HG03097 (cell line): Measurements from ENCODE around the gene XPO6.

Experiments
- ATAC-seq: cut with Tn5 transposase; IDR thresholded peaks from one replicate; pipeline ENCODE4 v1.9.1; 2021; ENCODE audit not compliant: unreplicated experiment, low FRiP score

Gene XPO6

GRCh38 chr16:28186752-28187151 is 25.0 kb downstream of the XPO6 start:
- ATAC-seq, result no peak

- ATAC-seq, result no peak
These were observed 26.1 kb downstream of the XPO6 start for GRCh38 chr16:28185696-28186095.

- ATAC-seq, result no peak
These were observed 27.1 kb downstream of the XPO6 start for GRCh38 chr16:28184625-28185024.

GRCh38 chr16:28183930-28184329 is 27.8 kb downstream of the XPO6 start:
- ATAC-seq, result no peak

GRCh38 chr16:28183484-28183883 is 28.3 kb downstream of the XPO6 start:
- ATAC-seq, result no peak

- no peak for ATAC-seq
These were observed 29.0 kb downstream of the XPO6 start for GRCh38 chr16:28182801-28183200.

GRCh38 chr16:28182183-28182582 is 29.6 kb downstream of the XPO6 start:
- no peak for ATAC-seq

GRCh38 chr16:28181515-28181914 is 30.2 kb downstream of the XPO6 start:
- ATAC-seq, result no peak

- ATAC-seq, result no peak
These were observed 30.9 kb downstream of the XPO6 start for GRCh38 chr16:28180655-28181460.

- ATAC-seq, result no peak
These were observed 32.4 kb downstream of the XPO6 start for GRCh38 chr16:28179354-28179753.

GRCh38 chr16:28175715-28176114 is 36.0 kb downstream of the XPO6 start:
- no peak for ATAC-seq

GRCh38 chr16:28172336-28172735 is 39.4 kb downstream of the XPO6 start:
- no peak for ATAC-seq

GRCh38 chr16:28171816-28172215 is 39.9 kb downstream of the XPO6 start:
- ATAC-seq, result no peak

- no peak for ATAC-seq
These were observed 42.7 kb downstream of the XPO6 start for GRCh38 chr16:28168991-28169554.

GRCh38 chr16:28167730-28168129 is 44.0 kb downstream of the XPO6 start:
- ATAC-seq, result no peak

- no peak for ATAC-seq
These were observed 44.5 kb downstream of the XPO6 start for GRCh38 chr16:28167221-28167620.

- no peak for ATAC-seq
These were observed 45.2 kb downstream of the XPO6 start for GRCh38 chr16:28166394-28167208.

- no peak for ATAC-seq
These were observed 46.2 kb downstream of the XPO6 start for GRCh38 chr16:28165598-28165997.

GRCh38 chr16:28164140-28164539 is 47.6 kb downstream of the XPO6 start:
- no peak for ATAC-seq

GRCh38 chr16:28163699-28164098 is 48.1 kb downstream of the XPO6 start:
- no peak for ATAC-seq

GRCh38 chr16:28162326-28162877 is 49.4 kb downstream of the XPO6 start:
- no peak for ATAC-seq
